Endothelial cell (in vitro differentiated cells): ENCODE results near the gene UBE3B. TPM values are rescaled to one million over a fixed set of nuclear protein-coding genes. Genes with fewer than 3 reads are reported as not detected.

ENCODE experiments used
- DNase-seq: peaks from one replicate; pipeline ENCODE4 v3.0.0; 2021; ENCODE audit warnings: low spot score
- H3K27ac Mint-ChIP-seq: one replicate; pipeline ENCODE4 v1.8.0; 2021; ENCODE audit warnings: mixed read lengths, inconsistent platforms; ENCODE audit not compliant: unreplicated experiment
- H3K27me3 Mint-ChIP-seq: one replicate; pipeline ENCODE4 v1.8.0; 2021; ENCODE audit warnings: mild to moderate bottlenecking, moderate library complexity, mixed read lengths, inconsistent platforms; ENCODE audit not compliant: unreplicated experiment
- H3K36me3 Mint-ChIP-seq: one replicate; pipeline ENCODE4 v1.8.0; 2021; ENCODE audit warnings: mild to moderate bottlenecking, low read depth, mixed read lengths, inconsistent platforms; ENCODE audit not compliant: unreplicated experiment
- H3K4me1 Mint-ChIP-seq: one replicate; pipeline ENCODE4 v1.8.0; 2021; ENCODE audit warnings: mild to moderate bottlenecking, mixed read lengths, inconsistent platforms; ENCODE audit not compliant: unreplicated experiment
- H3K4me3 Mint-ChIP-seq: one replicate; pipeline ENCODE4 v1.8.0; 2021; ENCODE audit warnings: mild to moderate bottlenecking, mixed read lengths, inconsistent platforms; ENCODE audit not compliant: unreplicated experiment
- H3K9me3 Mint-ChIP-seq: one replicate; pipeline ENCODE4 v1.8.0; 2021; ENCODE audit warnings: mixed read lengths, inconsistent platforms; ENCODE audit not compliant: unreplicated experiment
- CTCF ChIP-seq: fragments of 200-600 bp; sonication (generic); IDR thresholded peaks from one replicate; pipeline ENCODE4 v1.5.0; 2021; ENCODE audit warnings: antibody characterized with exemption; ENCODE audit not compliant: unreplicated experiment
- total RNA-seq: library from RNA; stranded (reverse); fragmentation: NEBNext Ultra II Directional; extraction: Animal tissue kit (Norgen Biotek cat#: 25700); gene quantifications from one replicate; pipeline ENCODE4 v1.2.1, GENCODE V29; 2021; ENCODE audit not compliant: unreplicated experiment

Gene UBE3B
- total RNA-seq, 1 donor from 2014 or later = 44.3 TPM

GRCh38 chr12:109566424-109566823, 89.0 kb downstream of the UBE3B start:
- no peak for TF ChIP-seq CTCF
- Mint-ChIP-seq H3K27me3 (peaks cover 14% of the 10 kb centered on the region), H3K9me3 (no peaks in the 10 kb centered on the region), H3K27ac (no peak overlapping the region), H3K4me3 (no peak overlapping the region), H3K4me1 (peaks cover 15% of the 10 kb centered on the region), H3K36me3 (peaks cover 28% of the 10 kb centered on the region)
- DNase-seq = no peak

- Mint-ChIP-seq H3K27me3 (peaks cover 11% of the 10 kb centered on the region), H3K27ac (no peak overlapping the region), H3K4me1 (peaks cover 20% of the 10 kb centered on the region), H3K36me3 (peaks cover 26% of the 10 kb centered on the region), H3K4me3 (no peak overlapping the region), H3K9me3 (no peaks in the 10 kb centered on the region)
- TF ChIP-seq CTCF = no peak
- DNase-seq = no peak
Observed at GRCh38 chr12:109567296-109567695, 89.9 kb downstream of the UBE3B start.

GRCh38 chr12:109567967-109568366, 90.5 kb downstream of the UBE3B start:
- Mint-ChIP-seq H3K27ac (no peak overlapping the region), H3K9me3 (no peaks in the 10 kb centered on the region), H3K27me3 (peaks cover 11% of the 10 kb centered on the region), H3K4me3 (no peak overlapping the region), H3K36me3 (peaks cover 22% of the 10 kb centered on the region), H3K4me1 (peaks cover 27% of the 10 kb centered on the region)
- DNase-seq = no peak
- no peak for TF ChIP-seq CTCF

GRCh38 chr12:109568486-109568885, 91.1 kb downstream of the UBE3B start:
- peaks cover 29% of the 10 kb centered on the region for H3K4me1 Mint-ChIP-seq
- H3K36me3 Mint-ChIP-seq = peaks cover 22% of the 10 kb centered on the region
- peaks cover 11% of the 10 kb centered on the region for H3K27me3 Mint-ChIP-seq
- H3K4me3 Mint-ChIP-seq = no peak overlapping the region
- DNase-seq = no peak
- TF ChIP-seq CTCF = no peak
- H3K9me3 Mint-ChIP-seq = no peaks in the 10 kb centered on the region
- H3K27ac Mint-ChIP-seq = no peak overlapping the region

- Mint-ChIP-seq H3K27ac (no peak overlapping the region), H3K9me3 (no peaks in the 10 kb centered on the region), H3K4me3 (no peak overlapping the region)
Observed at GRCh38 chr12:109571773-109572505, 94.5 kb downstream of the UBE3B start.

More at GRCh38 chr12:109571773-109572505, 94.5 kb downstream of the UBE3B start:
- no peak for TF ChIP-seq CTCF
- H3K27me3 Mint-ChIP-seq = peaks cover 2% of the 10 kb centered on the region
- H3K4me1 Mint-ChIP-seq = peaks cover 40% of the 10 kb centered on the region
- H3K36me3 Mint-ChIP-seq = peaks cover 20% of the 10 kb centered on the region
- no peak for DNase-seq
